ENCODE results near the gene DUSP10.

The DUSP10 gene

DNA sequence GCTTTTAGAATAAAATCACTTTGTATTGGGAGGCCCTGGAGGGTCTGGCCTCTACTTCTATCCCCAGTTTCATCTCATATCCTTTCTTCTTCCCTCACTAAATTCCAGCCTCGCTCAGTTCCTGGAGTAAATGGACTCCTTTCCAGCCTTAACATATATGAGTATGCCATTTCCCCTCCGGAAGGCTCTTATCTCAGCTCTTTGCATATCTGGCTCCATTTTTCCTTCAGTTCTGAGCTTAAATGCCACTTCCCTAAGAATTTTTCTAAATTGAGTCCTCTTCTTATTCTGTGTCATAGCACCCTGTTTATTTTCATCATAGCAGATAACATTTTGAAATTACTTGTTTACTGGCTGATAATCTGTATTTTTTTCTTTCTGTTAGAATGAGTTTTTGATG is 20.2 kb upstream of the DUSP10 start:
- TF ChIP-seq, protein P1, sequence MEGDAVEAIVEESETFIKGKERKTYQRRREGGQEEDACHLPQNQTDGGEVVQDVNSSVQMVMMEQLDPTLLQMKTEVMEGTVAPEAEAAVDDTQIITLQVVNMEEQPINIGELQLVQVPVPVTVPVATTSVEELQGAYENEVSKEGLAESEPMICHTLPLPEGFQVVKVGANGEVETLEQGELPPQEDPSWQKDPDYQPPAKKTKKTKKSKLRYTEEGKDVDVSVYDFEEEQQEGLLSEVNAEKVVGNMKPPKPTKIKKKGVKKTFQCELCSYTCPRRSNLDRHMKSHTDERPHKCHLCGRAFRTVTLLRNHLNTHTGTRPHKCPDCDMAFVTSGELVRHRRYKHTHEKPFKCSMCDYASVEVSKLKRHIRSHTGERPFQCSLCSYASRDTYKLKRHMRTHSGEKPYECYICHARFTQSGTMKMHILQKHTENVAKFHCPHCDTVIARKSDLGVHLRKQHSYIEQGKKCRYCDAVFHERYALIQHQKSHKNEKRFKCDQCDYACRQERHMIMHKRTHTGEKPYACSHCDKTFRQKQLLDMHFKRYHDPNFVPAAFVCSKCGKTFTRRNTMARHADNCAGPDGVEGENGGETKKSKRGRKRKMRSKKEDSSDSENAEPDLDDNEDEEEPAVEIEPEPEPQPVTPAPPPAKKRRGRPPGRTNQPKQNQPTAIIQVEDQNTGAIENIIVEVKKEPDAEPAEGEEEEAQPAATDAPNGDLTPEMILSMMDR (conservative IDR thresholded peaks at IDR 0.05) = no peak

DNA sequence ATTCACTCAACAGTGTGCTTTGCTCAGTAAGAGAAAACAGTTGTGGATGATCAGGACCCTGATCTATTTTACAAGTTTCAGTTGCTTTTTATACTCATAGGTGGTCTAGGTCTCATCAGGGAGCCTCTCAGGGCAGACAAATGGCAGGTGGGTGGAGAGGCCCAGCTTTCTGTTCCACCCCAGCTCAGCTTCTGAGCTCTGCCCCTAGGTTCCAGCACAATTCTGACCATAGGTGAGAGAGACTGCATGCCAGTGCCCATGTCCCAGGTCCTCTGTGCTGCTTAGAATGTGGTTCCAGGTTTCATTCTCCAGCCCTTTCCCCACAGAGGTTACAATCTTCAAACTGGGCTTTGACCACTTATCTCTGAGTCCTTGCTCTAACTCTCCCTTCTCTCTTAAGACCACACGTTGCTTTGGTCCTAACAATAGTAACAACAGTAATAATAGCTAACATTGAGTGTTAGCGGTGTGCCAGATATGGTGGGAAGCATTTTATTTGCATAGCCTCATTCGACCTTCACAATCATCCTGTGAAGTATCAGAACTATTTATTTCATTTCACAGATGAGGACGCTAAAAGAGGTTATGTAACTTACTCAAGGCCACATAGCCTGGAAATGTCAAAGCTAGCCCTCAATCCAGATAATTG is 19.6 kb upstream of the DUSP10 start:
- H3K27ac ChIP-seq = no peak overlapping the region
- TF ChIP-seq, protein P1 (conservative IDR thresholded peaks at IDR 0.05) = no peak

More for the DNA sequence above, 20.2 kb upstream of the DUSP10 start:
- no peak overlapping the region for H3K27ac ChIP-seq

DNA sequence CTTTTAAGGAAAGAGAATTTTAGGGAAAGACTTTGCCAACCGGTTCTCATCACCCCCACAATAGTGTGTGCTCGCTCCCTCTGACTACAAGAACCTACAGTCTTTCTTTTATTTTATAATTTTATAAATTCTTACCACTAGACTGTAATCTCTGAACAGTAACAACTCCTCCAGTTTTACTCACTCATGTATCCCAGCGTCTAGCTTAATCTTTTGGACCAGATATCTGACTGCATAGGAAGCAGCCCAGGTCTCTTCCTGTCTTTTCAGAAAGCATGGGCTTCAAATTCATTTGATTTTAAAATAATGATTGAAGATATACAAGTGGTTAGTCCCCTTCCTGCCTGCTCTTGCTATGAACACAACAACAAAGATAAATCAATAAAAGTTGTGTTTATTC is 19.0 kb upstream of the DUSP10 start:
- H3K27ac ChIP-seq = no peak overlapping the region
- TF ChIP-seq, protein P1 (conservative IDR thresholded peaks at IDR 0.05) = no peak

DNA sequence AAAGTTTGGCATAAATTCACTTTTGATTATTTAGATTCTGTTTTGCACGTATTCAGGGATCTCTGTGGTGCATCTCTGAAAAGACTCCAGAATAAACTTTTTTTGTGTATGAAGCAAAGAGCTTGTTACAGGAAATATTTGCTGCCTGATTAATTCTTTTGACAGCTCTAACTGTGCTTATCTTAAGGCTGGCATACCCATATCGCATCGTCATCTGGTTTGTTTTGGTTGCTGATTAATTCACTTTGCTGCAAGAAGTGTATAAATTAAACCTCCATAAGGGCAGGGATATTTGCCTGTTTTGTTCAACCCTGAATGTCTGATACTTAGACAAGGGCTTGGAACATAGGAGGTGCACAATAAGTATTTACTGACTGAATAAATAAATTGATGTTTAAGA is 17.5 kb upstream of the DUSP10 start:
- no peak overlapping the region for H3K27ac ChIP-seq
- TF ChIP-seq, protein P1 (conservative IDR thresholded peaks at IDR 0.05) = no peak

DNA sequence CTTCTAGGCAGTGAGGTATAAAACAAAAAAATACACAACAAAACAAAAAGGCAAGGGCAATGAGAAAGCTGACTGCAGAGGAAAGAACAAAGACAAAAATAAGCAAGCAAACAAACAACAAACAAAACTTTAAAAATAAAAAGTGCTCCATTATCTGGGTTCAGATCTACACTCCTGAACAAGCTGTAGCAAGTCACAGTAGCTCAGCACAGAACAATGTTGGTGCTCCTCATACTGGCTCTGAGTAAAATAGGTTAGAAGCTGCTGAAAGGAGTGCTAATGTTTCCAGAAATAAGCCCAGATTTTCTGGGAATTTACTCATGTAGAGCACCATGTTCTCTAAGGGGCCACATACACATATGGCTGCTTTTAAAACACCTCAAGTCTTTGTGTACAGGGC is 16.6 kb upstream of the DUSP10 start:
- H3K27ac ChIP-seq = no peak overlapping the region
- TF ChIP-seq, protein P1 (conservative IDR thresholded peaks at IDR 0.05) = no peak

DNA sequence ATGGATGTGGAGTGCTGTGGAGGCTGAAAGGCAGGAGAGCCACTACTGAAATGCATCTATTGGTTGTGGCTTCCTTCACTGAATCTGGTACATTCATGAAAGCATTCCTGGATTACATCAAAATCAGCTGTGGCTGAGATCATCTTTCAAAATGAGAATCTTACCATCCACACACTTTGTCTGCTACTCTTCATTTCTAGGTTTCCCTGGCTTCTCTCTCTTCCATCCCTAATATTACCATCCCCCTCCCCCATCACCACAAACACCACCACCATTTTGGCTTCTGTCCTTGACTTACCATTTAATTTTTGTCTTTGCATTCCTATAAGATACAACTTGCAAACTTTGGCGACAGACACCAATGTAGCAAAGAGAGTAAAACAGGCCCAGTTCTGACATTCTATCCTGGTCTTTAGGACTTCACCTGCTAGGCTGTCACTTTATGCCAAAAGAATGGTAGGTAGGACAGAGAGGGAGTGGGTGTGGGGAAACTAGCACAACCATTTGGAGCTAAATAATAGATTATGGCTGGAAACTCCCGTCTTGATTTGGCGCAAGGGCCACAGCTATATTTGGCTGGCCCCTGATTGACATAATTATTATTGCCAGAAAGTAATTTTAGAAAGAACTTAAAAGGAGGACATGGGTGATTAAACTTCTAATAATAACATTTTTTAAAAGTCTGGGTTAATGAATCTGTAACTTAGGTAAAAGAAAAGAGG is 15.1 kb upstream of the DUSP10 start:
- H3K27ac ChIP-seq = no peak overlapping the region
- TF ChIP-seq, protein P1 (conservative IDR thresholded peaks at IDR 0.05) = no peak

DNA sequence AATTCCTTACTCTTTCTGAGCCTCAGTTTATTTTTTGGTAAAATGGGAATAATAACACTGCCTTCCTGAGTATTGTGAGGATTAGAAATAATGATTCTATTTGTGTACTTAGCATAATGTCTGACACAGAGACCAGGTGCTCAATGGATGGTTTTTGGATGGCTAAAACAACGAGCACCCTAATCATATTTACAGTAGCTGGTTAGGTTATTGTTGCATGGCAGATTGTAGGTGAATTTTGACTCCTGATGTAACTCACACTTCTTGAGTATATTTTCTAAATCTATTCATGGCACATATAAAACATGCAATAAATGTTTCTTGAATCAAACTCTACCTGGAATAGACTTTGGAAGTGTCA is 11.9 kb upstream of the DUSP10 start:
- TF ChIP-seq, protein P1 (conservative IDR thresholded peaks at IDR 0.05) = no peak
- H3K27ac ChIP-seq = no peak overlapping the region
